ENCODE data around the gene PAM16.
A peak's percentile ranks its signal among the peaks of the same experiment; 100 is the strongest.
"Not testable (repeated sequence)": the region's sequence is repeated elsewhere in the genome, so short reads cannot be mapped to it uniquely, and the experiment has no call there.

Gene PAM16

GRCh38 chr16:4334724-4335495, 16.2 kb downstream of the PAM16 start:
- no peak for DNase-seq (ENCODE audit: low spot score)

DNA sequence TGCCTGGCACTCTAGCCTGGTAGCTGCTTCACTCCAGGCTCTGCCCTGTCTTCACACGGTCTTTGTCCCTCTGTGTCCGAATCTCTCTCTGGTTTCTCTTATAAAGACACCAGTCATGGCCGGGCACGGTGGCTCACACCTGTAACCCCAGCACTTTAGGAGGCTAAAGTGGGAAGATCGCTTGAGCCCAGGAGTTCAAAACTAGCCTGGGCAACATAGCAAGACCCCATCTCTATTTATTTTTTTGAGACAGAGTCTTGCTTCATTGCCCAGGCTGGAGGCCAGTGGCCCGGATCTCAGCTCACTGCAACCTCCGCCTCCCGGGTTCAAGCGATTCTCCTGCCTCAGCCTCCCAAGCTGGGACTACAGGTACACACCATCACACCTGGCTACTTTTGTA, 17.4 kb downstream of the PAM16 start:
- DNase-seq (ENCODE audit: low spot score) = not testable (repeated sequence)

GRCh38 chr16:4333308-4333638, 17.8 kb downstream of the PAM16 start:
- DNase-seq (ENCODE audit: low spot score) = no peak

DNA sequence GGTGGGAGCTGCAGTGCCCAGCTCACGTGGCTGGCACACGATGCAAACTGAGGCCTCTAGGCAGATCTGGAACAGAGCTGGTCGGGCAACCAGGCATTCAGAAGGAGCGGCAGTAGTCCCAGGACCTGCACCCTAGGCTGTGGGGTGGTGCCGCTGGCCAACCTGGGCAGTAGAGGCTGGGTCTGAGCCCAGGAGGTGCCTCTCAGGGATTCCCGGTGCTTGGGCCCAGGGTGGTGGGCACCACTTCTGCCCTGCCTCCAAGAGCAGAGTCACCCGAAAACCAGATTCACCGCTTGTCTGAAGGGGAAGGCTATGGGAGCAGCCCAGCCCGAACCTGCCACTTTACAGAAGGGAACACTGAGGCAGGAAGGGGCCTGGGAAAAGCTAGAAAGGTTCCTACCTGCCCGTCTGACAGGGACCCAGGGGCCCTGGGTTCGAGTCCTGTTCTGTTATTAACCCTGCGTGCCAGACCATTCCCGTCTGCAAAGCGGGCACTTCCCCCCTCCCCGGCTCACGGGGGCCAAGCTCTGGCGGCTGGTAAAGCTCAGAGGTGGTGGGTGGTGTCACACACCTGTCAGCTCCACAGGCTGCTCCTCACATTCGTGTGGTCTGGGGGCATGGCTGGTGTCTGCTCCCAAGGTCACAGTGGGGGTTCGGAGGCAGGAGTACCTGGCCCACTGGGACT, 18.4 kb downstream of the PAM16 start:
- DNase-seq (ENCODE audit: low spot score) = no peak

DNA sequence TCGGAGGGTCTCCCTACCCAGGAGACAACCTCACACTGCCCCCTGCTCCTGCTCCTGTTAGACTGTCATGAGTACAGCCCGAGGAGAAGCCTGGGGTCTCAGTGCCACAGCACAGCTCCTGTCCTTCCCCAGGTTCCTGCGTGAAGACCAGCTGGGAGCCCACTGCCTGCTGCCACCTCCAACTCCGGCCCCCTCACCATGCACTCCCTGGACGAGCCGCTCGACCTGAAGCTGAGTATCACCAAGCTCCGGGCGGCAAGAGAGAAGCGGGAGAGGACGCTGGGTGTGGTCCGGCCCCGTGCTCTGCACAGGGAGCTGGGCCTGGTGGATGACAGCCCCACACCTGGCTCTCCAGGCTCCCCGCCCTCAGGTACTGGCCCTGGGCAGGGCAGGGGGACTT, 19.0 kb downstream of the PAM16 start:
- no peak for DNase-seq (ENCODE audit: low spot score)

GRCh38 chr16:4330277-4330874, 20.7 kb downstream of the PAM16 start:
- DNase-seq (ENCODE audit: low spot score) = peak; percentile 55

DNA sequence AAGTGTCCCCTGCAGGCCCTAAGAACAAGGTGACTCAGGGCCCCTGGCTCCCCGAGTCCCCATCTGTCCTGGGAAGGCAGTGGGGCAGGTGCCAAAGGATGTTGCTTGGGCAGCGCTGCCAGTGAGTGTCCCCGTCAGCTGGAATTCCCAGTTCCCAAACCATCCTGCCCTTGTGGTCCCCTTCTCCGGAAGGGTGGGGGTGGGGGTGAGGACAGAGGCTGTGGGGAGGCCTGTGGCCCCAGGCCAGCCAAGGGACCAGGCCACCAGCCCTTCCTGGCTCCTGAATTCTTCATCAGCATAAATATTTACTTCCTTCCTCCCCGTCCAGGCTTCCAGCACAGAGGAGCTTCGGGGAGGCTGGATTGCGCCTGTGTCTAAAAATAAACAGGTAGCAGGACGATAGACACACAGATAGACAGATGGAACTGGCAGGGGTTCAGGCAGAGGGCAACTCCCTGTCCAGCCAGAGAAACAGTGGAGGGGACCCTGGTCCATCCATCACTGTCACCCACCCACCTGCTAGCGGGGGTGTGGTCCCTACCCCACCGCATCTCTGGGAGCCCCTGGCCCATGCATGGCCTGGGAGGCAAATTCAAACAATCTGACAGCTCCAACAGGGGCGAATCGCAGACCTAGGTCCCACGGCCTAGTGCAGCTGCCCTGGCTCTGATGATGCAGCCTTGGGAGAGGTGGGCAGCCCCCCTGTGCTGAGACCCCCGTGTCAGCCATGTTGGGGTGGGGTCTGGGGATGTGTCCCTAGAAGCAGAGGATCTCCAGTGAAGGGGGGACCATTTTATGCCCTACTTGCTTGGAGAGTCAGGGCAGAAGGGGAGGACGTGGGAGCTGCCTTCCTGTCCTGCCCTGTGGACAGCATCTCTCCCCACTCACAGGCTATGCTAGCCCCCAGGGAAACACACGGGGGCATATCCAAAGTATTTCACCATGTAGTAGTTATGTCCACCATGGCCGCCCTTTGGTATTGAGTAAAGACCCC, 22.0 kb downstream of the PAM16 start:
- DNase-seq (ENCODE audit: low spot score) = no peak

- DNase-seq (ENCODE audit: low spot score) = peak; percentile 75
These were observed 22.9 kb downstream of the PAM16 start for GRCh38 chr16:4328046-4328781.

DNA sequence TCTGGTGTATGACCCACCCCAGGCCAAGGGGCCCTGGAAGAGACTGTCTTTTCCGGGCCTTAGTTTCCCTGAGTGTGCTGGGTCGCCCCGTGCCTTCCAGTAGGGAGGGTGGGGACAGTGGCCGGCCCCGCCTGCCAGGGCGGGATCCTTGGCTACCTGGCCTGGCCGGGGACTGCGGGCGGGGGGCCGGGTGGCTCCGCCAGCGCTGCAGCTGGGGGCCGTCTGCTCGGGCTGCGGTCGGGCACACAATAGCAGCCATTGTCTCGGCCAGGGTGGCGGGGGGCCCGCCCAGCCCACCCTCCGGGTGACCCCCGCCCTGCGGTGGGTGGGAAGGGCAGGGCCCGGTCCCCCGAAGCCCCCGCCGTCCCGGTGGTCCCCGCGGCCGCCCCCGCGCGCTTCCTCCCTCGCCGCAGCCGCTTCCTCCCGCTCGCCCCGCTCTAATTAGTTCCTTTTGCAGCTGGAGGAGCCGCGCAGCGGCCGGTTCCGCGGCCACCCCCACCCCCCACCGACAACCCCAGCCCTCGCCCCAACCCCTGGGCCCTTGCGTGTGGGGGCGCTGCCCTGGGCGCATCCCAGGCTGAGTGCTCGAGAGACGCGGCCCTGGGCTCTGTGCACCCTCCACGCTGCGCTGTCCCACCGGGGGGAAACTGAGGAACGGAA, 23.6 kb downstream of the PAM16 start:
- no peak for DNase-seq (ENCODE audit: low spot score)

GRCh38 chr16:4325253-4325758, 25.8 kb downstream of the PAM16 start:
- no peak for DNase-seq (ENCODE audit: low spot score)

DNA sequence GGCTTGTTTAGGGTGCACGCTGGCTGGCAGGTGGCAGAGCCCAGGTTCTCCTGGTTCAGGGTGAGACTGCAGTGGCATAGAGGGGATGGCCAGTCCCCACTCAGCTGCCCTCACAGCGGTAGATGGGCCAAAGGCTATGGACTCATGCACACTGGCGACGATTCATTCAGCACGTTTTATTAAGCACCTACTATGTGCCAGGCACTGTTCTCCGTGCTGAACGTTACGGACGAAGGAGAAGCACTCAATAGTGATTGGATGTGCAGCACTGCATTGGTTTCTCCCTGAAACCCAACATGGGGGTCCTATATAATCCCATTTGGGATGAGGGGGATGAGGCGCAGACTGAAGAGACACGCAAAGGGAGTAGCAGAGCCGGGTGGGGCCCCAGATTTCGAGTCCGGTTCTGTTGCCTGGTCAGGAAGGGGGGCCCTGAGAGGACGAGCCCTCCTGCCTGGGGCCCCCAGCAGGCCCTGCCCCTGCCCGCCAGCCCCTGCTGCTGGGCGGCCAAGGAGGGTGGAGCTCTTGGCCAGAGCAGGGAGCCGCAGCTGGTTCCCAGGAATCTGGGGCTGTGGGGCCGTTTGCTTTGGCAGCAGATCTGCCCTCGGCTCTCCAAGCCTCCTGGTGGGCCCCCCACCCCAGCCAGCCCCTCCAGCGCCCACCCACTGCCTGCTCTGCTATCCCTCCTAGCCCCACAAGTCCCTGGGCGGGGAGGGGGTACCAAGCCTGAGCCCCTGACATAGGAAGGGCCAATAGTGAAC, 26.4 kb downstream of the PAM16 start:
- DNase-seq (ENCODE audit: low spot score) = no peak

GRCh38 chr16:4323845-4324488, 27.2 kb downstream of the PAM16 start:
- DNase-seq (ENCODE audit: low spot score) = no peak

DNA sequence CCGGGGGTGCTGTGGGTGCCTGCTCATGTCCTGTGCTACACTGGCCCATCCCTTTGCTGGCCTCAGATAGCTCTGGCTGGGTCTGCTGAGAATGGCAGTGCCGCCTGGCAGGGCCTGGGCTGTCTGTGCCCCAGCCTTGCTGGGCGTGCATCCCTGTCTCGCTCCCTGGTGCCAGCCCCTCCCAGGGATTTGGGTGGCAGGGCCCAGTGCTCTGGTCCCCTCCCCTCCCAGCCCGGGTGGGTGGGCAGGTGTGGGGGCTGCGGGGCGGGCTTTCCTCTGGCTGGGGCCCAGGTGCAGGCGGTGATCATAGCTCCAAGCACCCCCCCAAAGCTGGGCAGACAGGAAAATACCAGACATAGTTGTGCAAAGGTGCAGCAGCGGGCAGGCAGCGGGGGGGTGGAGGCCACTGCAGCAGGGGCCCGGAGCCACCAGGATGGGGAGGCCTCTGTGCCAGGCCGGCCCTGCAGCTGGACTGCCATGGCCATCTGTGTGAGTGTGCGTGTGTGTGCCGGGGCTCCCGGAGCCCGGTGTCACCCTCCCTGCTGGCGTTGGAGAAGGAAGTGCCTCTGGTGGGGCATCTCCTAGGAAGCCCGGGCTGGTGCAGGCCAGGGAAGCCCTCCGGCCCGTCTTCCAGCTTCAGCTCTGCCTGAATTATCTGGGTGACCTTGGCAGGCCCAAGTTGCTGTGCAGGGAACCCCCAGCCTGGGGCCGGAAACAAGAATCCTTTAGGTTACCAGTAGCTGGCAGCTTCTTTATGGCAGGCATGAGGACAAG, 27.9 kb downstream of the PAM16 start:
- peak; percentile 50 for DNase-seq (ENCODE audit: low spot score)

DNA sequence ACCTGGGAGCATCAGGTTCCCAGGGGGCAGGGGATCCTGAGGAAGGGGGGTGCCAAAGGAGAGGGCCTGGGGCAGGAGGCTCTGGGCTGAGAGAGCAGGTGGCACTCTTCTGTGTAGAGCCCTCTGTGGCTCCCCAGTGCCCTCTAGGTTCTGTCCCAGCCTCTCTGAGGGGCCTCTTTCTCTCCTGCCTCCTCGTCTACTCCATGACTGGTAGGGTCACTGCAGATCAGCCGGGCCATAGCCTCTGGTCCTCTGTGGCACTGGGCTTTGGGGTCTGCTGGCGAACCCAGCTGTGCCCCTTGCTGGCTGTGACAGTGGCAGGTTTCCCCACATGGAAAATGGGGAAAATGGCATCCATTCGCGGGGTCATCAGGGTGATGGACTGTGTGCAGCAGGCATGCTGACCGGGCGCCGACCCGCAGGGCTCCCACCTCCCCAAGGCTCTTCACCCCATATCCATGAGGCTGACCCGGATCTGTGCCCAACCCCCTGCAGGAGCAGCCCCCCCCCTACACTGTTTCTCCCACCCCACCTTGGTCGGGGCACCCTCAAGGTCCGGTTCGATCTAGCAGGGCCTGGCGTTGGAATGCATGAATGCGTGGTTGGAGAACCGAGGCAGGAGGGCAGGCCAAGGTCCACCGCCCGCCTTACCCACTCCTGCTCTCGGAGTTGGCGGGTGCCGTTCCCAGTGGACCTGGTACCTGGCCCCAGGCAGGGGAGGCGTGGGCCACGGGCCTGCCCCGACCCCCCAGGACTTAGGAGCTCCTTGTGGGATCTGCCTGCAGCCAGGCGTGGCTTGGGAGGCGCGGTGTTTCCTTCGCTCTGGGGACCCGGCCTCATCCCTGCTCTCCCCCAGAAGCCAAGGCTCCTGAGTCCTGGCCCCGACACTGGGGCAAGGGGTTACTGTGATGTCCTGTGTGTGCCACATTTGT, 28.7 kb downstream of the PAM16 start:
- DNase-seq (ENCODE audit: low spot score) = no peak

- DNase-seq (ENCODE audit: low spot score) = no peak
These were observed 29.6 kb downstream of the PAM16 start for GRCh38 chr16:4321286-4322120.

DNA sequence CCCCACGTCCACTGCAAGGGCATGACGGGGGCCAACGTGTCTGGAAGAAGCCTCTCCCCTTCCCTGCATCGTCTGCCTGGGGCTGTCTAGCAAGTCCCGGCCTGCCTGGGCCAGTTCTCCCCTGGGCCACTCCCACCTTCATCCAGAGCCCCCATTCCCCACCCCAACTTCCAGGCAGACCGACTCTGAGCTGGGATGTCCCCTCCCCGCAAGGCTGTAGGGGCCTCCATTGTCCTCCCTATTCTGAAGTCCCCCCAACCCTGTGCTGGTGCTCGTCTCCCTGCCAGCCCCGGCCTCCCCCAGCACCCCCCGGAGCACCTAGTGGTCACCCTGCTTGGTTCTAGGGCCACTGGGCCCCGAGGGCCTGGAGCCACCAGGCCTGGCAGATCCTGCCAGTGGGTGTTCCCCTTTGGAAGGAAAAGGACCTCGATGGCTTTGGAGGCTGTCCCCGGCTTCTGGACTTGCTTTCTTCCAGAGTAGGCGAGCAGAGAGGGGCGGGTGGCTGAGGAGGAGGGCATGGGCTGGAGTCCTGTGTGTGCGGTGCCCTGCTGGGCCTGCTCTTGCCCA, 30.5 kb downstream of the PAM16 start:
- no peak for DNase-seq (ENCODE audit: low spot score)
